ENCODE results near the gene ITPK1.

- TF ChIP-seq POLR2A (IDR thresholded peaks at IDR 0.05; ENCODE audit: low read depth) (no peak), CTCF (IDR thresholded peaks at IDR 0.05) (no peak), POLR2AphosphoS5 (IDR thresholded peaks at IDR 0.05) (no peak), EP300 (IDR thresholded peaks at IDR 0.05) (no peak)
Observed at GRCh38 chr14:93096691-93097322, 18.9 kb downstream of the ITPK1 start.

Data from esophagus muscularis mucosa (tissue), 4 donors.